PC-3 (cell line): ENCODE data around the gene CYP2A6. TPM values are rescaled to one million over a fixed set of nuclear protein-coding genes. Genes with fewer than 3 reads are reported as not detected.

ENCODE experiments used
- ATAC-seq: fragments of 200-7000 bp; cut with Tn5 transposase; 2 replicates; pipeline ENCODE4 v1.9.1; 2020; ENCODE audit warnings: mild to moderate bottlenecking, moderate library complexity
- BruUV-seq: library from RNA; stranded (reverse); fragments of 400-500 nt; replicated peaks from 2 replicates; lab custom pipeline; 2021; lab: Mats Ljungman, UMichigan
- CTCF ChIA-PET: fragments of 300-600 bp; sonication (Branson Sonifier 250); formaldehyde crosslinking; loops from one replicate; lab custom pipeline; 2022; ENCODE audit warnings: antibody characterized with exemption; lab: Charles Lee
- POLR2A ChIA-PET: fragments of 300-600 bp; sonication (Branson Sonifier 250); formaldehyde crosslinking; loops from one replicate; lab custom pipeline; 2022; ENCODE audit warnings: antibody characterized with exemption; ENCODE audit not compliant: unreplicated experiment; lab: Charles Lee
- DNase-seq: peaks from one replicate; pipeline ENCODE4 v3.0.0-alpha.2; 2015
- H2AFZ ChIP-seq: fragments of 300-600 bp; sonication (generic); 2 replicates; pipeline ENCODE4 v1.6.0; 2016; ENCODE audit warnings: antibody characterized with exemption, low read length
- H3F3A ChIP-seq: fragments of 300-600 bp; sonication (generic); one replicate; pipeline ENCODE4 v1.6.0; 2017; ENCODE audit warnings: antibody characterized with exemption, low read length, control low read depth, mild to moderate bottlenecking; ENCODE audit not compliant: unreplicated experiment
- H3K27ac ChIP-seq: fragments of 300-600 bp; sonication (generic); 2 replicates; pipeline ENCODE4 v1.5.1; 2016; ENCODE audit warnings: mild to moderate bottlenecking, low read length
- H3K27me3 ChIP-seq: fragments of 300-600 bp; sonication (generic); 2 replicates; pipeline ENCODE4 v1.6.1; 2016; ENCODE audit warnings: low read length, mixed read lengths
- H3K36me3 ChIP-seq: fragments of 300-600 bp; sonication (generic); 2 replicates; pipeline ENCODE4 v1.6.1; 2016; ENCODE audit warnings: low read depth, mixed run types, low read length, mixed read lengths
- H3K4me1 ChIP-seq: fragments of 300-600 bp; sonication (generic); 2 replicates; pipeline ENCODE4 v1.5.1; 2016; ENCODE audit warnings: low read length; ENCODE audit not compliant: insufficient read depth
- H3K4me2 ChIP-seq: fragments of 300-600 bp; sonication (generic); 2 replicates; pipeline ENCODE4 v1.6.0; 2016; ENCODE audit warnings: low read length
- H3K4me3 ChIP-seq: fragments of 300-600 bp; sonication (generic); 2 replicates; pipeline ENCODE4 v1.5.1; 2016; ENCODE audit warnings: mild to moderate bottlenecking, low read length, mixed read lengths
- H3K79me2 ChIP-seq: fragments of 300-600 bp; sonication (generic); 2 replicates; pipeline ENCODE4 v1.6.1; 2017; ENCODE audit warnings: low read length, mixed read lengths
- H3K9ac ChIP-seq: fragments of 300-600 bp; sonication (generic); 2 replicates; pipeline ENCODE4 v1.6.0; 2016; ENCODE audit warnings: mild to moderate bottlenecking, low read length
- H3K9me2 ChIP-seq: fragments of 300-600 bp; sonication (generic); replicated peaks from 2 replicates; pipeline ENCODE4 v1.6.1; 2016; ENCODE audit warnings: mixed run types, low read length, mixed read lengths
- H3K9me3 ChIP-seq: fragments of 300-600 bp; sonication (generic); 2 replicates; pipeline ENCODE4 v1.6.1; 2016; ENCODE audit warnings: low read length, mixed read lengths
- H4K20me1 ChIP-seq: fragments of 300-600 bp; sonication (generic); 2 replicates; pipeline ENCODE4 v1.6.1; 2016; ENCODE audit warnings: low read length, mixed read lengths
- EZH2 ChIP-seq: fragments of 300-600 bp; sonication (generic); IDR thresholded peaks from one replicate; pipeline ENCODE4 v1.6.1; 2017; ENCODE audit warnings: antibody characterized with exemption, mild to moderate bottlenecking, low read length; ENCODE audit not compliant: unreplicated experiment
- EZH2phosphoT487 ChIP-seq: fragments of 300-600 bp; sonication (generic); IDR thresholded peaks from 2 replicates; pipeline ENCODE4 v1.6.1; 2018; ENCODE audit warnings: mild to moderate bottlenecking, antibody characterized with exemption, low read length, borderline replicate concordance
- intact Hi-C: fragments of 100-400 bp; cut with micrococcal nuclease; formaldehyde crosslinking; loops from 2 replicates; pipeline ENCODE4 v1.9.0; 2023
- total RNA-seq: library from RNA; depleted of rRNA; stranded (reverse); fragments of >200 nt; gene quantifications from 2 replicates; pipeline ENCODE4 v1.2.3, GENCODE V29; 2014
- TF ChIP-seq, protein P1 (sequence below): fragments of 300-600 bp; sonication (generic); conservative IDR thresholded peaks from 2 replicates; pipeline ENCODE4 v1.5.1; 2017; ENCODE audit warnings: antibody characterized with exemption, low read depth, mild to moderate bottlenecking, low read length

Gene CYP2A6
- total RNA-seq, 1 experiment from 2014 or later = not detected

DNA sequence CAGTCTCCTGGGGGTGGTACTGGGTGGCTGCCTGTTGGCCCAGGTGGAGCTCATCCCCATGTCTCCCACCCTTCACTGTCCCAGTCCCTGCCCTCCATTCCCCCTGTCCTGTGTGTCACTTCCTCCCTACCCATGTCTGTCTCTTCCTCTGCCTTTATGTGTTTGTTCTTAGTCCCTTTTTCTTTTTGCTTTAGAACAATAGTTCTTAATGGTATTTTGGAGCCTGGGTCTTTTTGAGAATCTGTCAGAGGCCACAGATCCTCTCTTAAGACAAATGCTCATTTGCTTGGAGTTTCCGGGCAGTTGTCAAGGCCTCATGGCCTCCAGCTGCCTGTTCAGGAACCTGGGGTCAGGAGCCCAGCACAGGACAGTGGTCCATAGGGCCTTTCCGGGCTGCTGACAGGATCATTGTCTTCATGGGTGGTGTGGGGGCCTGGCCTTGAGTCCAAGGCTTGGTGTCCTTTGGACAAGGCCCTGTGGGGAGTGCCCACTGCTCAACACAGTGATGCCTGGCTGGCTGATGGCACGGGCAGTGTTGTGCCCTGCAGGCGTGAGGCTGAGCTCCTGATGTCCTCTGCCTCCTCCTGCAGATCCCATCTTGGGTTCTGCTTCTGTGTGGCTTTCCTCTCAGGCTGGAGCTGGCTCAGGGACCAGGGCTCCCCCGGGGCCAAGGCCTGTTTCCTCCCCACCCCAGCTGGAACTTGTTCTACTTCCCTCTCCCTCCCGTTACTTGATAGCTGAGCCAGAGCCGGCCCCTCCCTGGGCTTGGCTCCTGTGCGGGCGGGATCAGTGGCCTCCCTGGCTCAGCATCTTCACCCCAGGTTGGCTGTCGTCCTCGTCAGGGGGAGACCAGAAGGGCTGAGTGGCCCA, 47.7 kb downstream of the CYP2A6 start:
- CTCF ChIA-PET = no interaction called here
- no TSS peak for BruUV-seq
- POLR2A ChIA-PET = interaction anchor here (0.5 kb wide), 1 partner anchor 152 kb away, joined by 3 read pairs; no protein-coding TSS in a partner anchor

DNA sequence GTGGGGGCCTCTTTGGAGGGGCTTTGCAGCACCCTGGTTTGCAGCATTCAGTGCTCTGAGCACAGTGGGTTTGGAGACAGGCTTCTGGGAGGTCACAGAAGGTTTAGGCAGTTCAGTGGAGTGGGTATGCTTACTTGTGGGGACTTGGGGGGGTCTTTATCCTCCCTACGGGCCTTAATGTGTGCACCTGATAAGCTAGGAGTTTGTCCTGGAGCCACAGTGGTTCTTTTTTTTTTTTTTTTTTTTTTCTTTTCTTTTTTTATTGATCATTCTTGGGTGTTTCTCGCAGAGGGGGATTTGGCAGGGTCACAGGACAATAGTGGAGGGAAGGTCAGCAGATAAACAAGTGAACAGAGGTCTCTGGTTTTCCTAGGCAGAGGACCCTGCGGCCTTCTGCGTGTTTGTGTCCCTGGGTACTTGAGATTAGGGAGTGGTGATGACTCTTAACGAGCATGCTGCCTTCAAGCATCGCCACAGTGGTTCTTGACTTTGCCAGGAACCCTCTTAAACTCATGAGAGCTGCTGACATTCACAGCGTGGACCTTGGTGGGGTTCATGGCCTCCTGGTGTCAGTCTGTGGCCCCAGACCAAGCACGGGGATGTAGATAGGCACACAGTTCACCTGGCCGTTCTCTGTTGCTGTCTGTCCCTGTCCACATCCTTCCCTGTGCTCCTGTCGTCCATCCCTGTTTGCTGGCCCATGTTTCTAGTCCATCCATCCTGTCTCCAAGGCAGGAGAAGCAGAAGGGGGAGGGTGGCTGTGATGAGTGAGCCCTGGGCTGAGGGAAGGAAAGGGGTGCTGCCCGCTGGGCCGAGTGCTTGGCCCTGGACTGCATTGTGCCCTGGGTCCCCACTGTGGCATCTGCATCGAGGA, 48.6 kb downstream of the CYP2A6 start:
- DNase-seq (no peak), ATAC-seq (no peak)
- intact Hi-C loops = no loop called here
- Histone ChIP-seq H3K9me2 (no peaks in the 10 kb centered on the region), H3K9me3 (no peaks in the 10 kb centered on the region), H3K4me3 (no peak overlapping the region), H3K27me3 (no peaks in the 10 kb centered on the region), H3K9ac (no peak overlapping the region), H3K27ac (no peak overlapping the region), H3K4me1 (peaks cover 36% of the 10 kb centered on the region), H2AFZ (no peak overlapping the region), H3F3A (no peaks in the 10 kb centered on the region), H4K20me1 (peaks cover 15% of the 10 kb centered on the region; the same call in 1 of the 2 replicates), H3K4me2 (peak overlapping the region; percentile 28; the same call in 1 of the 2 replicates), H3K79me2 (peaks cover 62% of the 10 kb centered on the region), H3K36me3 (peaks cover 2% of the 10 kb centered on the region)
- POLR2A ChIA-PET = no interaction called here
- BruUV-seq = TSS peak; percentile 47
- TF ChIP-seq EZH2 = no peak
- TF ChIP-seq EZH2phosphoT487 = no peak
- TF ChIP-seq, protein P1, sequence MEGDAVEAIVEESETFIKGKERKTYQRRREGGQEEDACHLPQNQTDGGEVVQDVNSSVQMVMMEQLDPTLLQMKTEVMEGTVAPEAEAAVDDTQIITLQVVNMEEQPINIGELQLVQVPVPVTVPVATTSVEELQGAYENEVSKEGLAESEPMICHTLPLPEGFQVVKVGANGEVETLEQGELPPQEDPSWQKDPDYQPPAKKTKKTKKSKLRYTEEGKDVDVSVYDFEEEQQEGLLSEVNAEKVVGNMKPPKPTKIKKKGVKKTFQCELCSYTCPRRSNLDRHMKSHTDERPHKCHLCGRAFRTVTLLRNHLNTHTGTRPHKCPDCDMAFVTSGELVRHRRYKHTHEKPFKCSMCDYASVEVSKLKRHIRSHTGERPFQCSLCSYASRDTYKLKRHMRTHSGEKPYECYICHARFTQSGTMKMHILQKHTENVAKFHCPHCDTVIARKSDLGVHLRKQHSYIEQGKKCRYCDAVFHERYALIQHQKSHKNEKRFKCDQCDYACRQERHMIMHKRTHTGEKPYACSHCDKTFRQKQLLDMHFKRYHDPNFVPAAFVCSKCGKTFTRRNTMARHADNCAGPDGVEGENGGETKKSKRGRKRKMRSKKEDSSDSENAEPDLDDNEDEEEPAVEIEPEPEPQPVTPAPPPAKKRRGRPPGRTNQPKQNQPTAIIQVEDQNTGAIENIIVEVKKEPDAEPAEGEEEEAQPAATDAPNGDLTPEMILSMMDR = no peak
- CTCF ChIA-PET = no interaction called here

More for the DNA sequence above, 47.7 kb downstream of the CYP2A6 start:
- Histone ChIP-seq H3F3A (no peaks in the 10 kb centered on the region), H3K4me3 (no peak overlapping the region), H2AFZ (no peak overlapping the region), H3K4me1 (peaks cover 36% of the 10 kb centered on the region), H3K27me3 (no peaks in the 10 kb centered on the region), H4K20me1 (peaks cover 15% of the 10 kb centered on the region; the same call in 1 of the 2 replicates), H3K27ac (no peak overlapping the region), H3K9me2 (no peaks in the 10 kb centered on the region), H3K9me3 (no peaks in the 10 kb centered on the region), H3K4me2 (peak overlapping the region; percentile 28), H3K79me2 (peaks cover 62% of the 10 kb centered on the region), H3K9ac (no peak overlapping the region), H3K36me3 (peaks cover 2% of the 10 kb centered on the region)
- TF ChIP-seq EZH2phosphoT487 = no peak
- no peak for TF ChIP-seq EZH2
- TF ChIP-seq, protein P1 = no peak
- DNase-seq (no peak), ATAC-seq (no peak)
- intact Hi-C loops = no loop called here
